Neuronal stem cell (in vitro differentiated cells): ENCODE data around the gene GRIN2A.

Source experiments
- DNase-seq: peaks from one replicate; pipeline ENCODE4 v3.0.0-alpha.2; 2013; ENCODE audit warnings: low spot score
- H2AFZ ChIP-seq: one replicate; pipeline ENCODE4 v1.6.1; 2013; ENCODE audit warnings: mild to moderate bottlenecking, low read length, inconsistent platforms
- H2AK5ac ChIP-seq: 2 replicates; pipeline ENCODE4 v1.6.1; 2013; ENCODE audit warnings: low read depth, mild to moderate bottlenecking, inconsistent platforms, low read length, moderate library complexity, mixed read lengths
- H2BK120ac ChIP-seq: 2 replicates; pipeline ENCODE4 v1.6.1; 2013; ENCODE audit warnings: low read depth, mild to moderate bottlenecking, inconsistent platforms, low read length, moderate library complexity, mixed read lengths
- H2BK12ac ChIP-seq: one replicate; pipeline ENCODE4 v1.6.1; 2013; ENCODE audit warnings: low read length, inconsistent platforms
- H2BK15ac ChIP-seq: 2 replicates; pipeline ENCODE4 v1.6.1; 2013; ENCODE audit warnings: mild to moderate bottlenecking, low read length, inconsistent platforms, mixed read lengths
- H2BK5ac ChIP-seq: one replicate; pipeline ENCODE4 v1.6.1; 2013; ENCODE audit warnings: inconsistent platforms, mild to moderate bottlenecking, low read length, moderate library complexity
- H3K14ac ChIP-seq: one replicate; pipeline ENCODE4 v1.6.1; 2013; ENCODE audit warnings: low read length, inconsistent platforms
- H3K18ac ChIP-seq: 2 replicates; pipeline ENCODE4 v1.6.1; 2013; ENCODE audit warnings: low read length, inconsistent platforms
- H3K23ac ChIP-seq: 2 replicates; pipeline ENCODE4 v1.6.1; 2013; ENCODE audit warnings: low read depth, mild to moderate bottlenecking, mixed read lengths, low read length, inconsistent platforms; ENCODE audit not compliant: poor library complexity
- H3K27ac ChIP-seq: replicated peaks from 3 replicates; pipeline ENCODE4 v1.5.1; 2013; ENCODE audit warnings: low read length, inconsistent platforms
- H3K27me3 ChIP-seq, 3 experiments: 2 replicates each; pipeline ENCODE4 v1.6.1; 2013; ENCODE audit warnings: low read length in 3 of 3, mild to moderate bottlenecking in 2 of 3, inconsistent platforms in 1 of 3, low read depth in 1 of 3, mixed read lengths in 1 of 3, moderate library complexity in 1 of 3; ENCODE audit not compliant: control insufficient read depth in 3 of 3, insufficient read depth in 3 of 3
- H3K36me3 ChIP-seq, 2 donors: replicated peaks in 1 of 2; 2 replicates each; pipeline ENCODE4 v1.6.1; 2013; ENCODE audit warnings: low read length in 2 of 2; ENCODE audit not compliant: control insufficient read depth in 2 of 2, insufficient read depth in 2 of 2
- H3K4ac ChIP-seq: 2 replicates; pipeline ENCODE4 v1.6.1; 2013; ENCODE audit warnings: inconsistent platforms, mild to moderate bottlenecking, low read length, moderate library complexity
- H3K4me1 ChIP-seq, 2 donors: 1 replicate in 1 of 2; 2 replicates in 1 of 2; pipeline ENCODE4 v1.6.1; 2013; ENCODE audit warnings: low read length in 2 of 2, low read depth in 1 of 2; ENCODE audit not compliant: control insufficient read depth in 2 of 2, insufficient read depth in 1 of 2
- H3K4me2 ChIP-seq: one replicate; pipeline ENCODE4 v1.6.1; 2013; ENCODE audit warnings: mild to moderate bottlenecking, low read length, inconsistent platforms; ENCODE audit not compliant: insufficient read depth, poor library complexity, severe bottlenecking
- H3K4me3 ChIP-seq, 2 donors: 2 replicates each; pipeline ENCODE4 v1.5.1; 2013; ENCODE audit warnings: low read length in 2 of 2, mild to moderate bottlenecking in 2 of 2, inconsistent platforms in 1 of 2, moderate library complexity in 1 of 2
- H3K79me1 ChIP-seq: one replicate; pipeline ENCODE4 v1.6.1; 2013; ENCODE audit warnings: low read depth, mild to moderate bottlenecking, inconsistent platforms, low read length, moderate library complexity
- H3K9ac ChIP-seq: one replicate; pipeline ENCODE4 v1.6.1; 2013; ENCODE audit warnings: mild to moderate bottlenecking, low read depth, low read length, inconsistent platforms; ENCODE audit not compliant: poor library complexity
- H3K9me3 ChIP-seq, 2 donors: replicated peaks in 1 of 2; 2 replicates each; pipeline versions ENCODE3 to v1.6.1; 2013; ENCODE audit warnings: low read length in 2 of 2, mild to moderate bottlenecking in 2 of 2, inconsistent platforms in 1 of 2, low read depth in 1 of 2, mixed read lengths in 1 of 2, moderate library complexity in 1 of 2; ENCODE audit not compliant: control insufficient read depth in 2 of 2, insufficient read depth in 1 of 2
- H4K8ac ChIP-seq: one replicate; pipeline ENCODE4 v1.6.1; 2013; ENCODE audit warnings: low read depth, mild to moderate bottlenecking, inconsistent platforms, low read length, moderate library complexity
- H4K91ac ChIP-seq: one replicate; pipeline ENCODE4 v1.6.1; 2013; ENCODE audit warnings: low read length, low read depth, mild to moderate bottlenecking, inconsistent platforms; ENCODE audit not compliant: poor library complexity
- WGBS, 2 donors: extraction: QIAGEN DNeasy Blood & Tissue Kit; methylation state at CpG; one replicate each; pipeline ENCODE4 v1.1.7; 2013; ENCODE audit warnings: missing lambda C conversion rate in 2 of 2, mixed read lengths in 1 of 2; ENCODE audit not compliant: insufficient read length in 2 of 2, insufficient replicate concordance in 1 of 2; ENCODE audit errors: extremely low coverage in 2 of 2; 5-methylcytosine and 5-hydroxymethylcytosine counted together

GRIN2A gene

GRCh38 chr16:10188236-10188635 lies 6.0 kb upstream of the GRIN2A start:
- Histone ChIP-seq H2BK12ac (no peak overlapping the region), H3K23ac (no peak overlapping the region), H3K27ac (no peak overlapping the region), H3K9ac (no peak overlapping the region), H2BK120ac (no peak overlapping the region), H3K14ac (no peak overlapping the region), H3K4me2 (no peak overlapping the region), H3K4me3 (no peak overlapping the region), H3K79me1 (no peaks in the 10 kb centered on the region), H3K36me3 (no peaks in the 10 kb centered on the region), H3K4me1 (no peaks in the 10 kb centered on the region), H4K8ac (no peak overlapping the region), H2BK15ac (no peak overlapping the region), H2AK5ac (no peak overlapping the region), H3K18ac (no peak overlapping the region), H2AFZ (no peak overlapping the region), H2BK5ac (no peak overlapping the region), H3K27me3 (peaks cover 0 to 20% (median 9%) of the 10 kb centered on the region in 3 experiments), H3K4ac (no peak overlapping the region), H4K91ac (no peak overlapping the region), H3K9me3 (no peaks in the 10 kb centered on the region)
- no peak for DNase-seq
- no CpG with 5 or more reads among the region's 3 CpGs for WGBS, 2 donors

GRCh38 chr16:10181196-10182162 lies 749 bp downstream of the GRIN2A start:
- Histone ChIP-seq H3K9me3 (no peaks in the 10 kb centered on the region), H3K18ac (peak overlapping the region; percentile 92), H3K23ac (peak overlapping the region; percentile 89), H2AFZ (peak overlapping the region; percentile 84), H2BK120ac (peak overlapping the region; percentile 73), H3K36me3 (no peaks in the 10 kb centered on the region), H3K79me1 (no peaks in the 10 kb centered on the region), H3K27me3 (peaks cover 6 to 49% (median 34%) of the 10 kb centered on the region in 3 experiments), H2AK5ac (peak overlapping the region; percentile 83), H2BK15ac (peak overlapping the region; percentile 30), H3K27ac (no peak overlapping the region), H3K4ac (no peak overlapping the region), H3K4me2 (peak overlapping the region; percentile 97), H3K4me3 (peak overlapping the region in 1 of 2 donors; percentile 83), H2BK5ac (no peak overlapping the region), H3K4me1 (peaks cover 0 to 10% of the 10 kb centered on the region in 2 donors), H3K9ac (peak overlapping the region; percentile 87), H4K91ac (no peak overlapping the region), H3K14ac (peak overlapping the region; percentile 90), H4K8ac (no peak overlapping the region), H2BK12ac (peak overlapping the region; percentile 67)
- DNase-seq, result peak; percentile 80
- no CpG with 5 or more reads among the region's 85 CpGs for whole genome bisulfite sequencing, 2 donors

- Histone ChIP-seq H3K23ac (peak overlapping the region; percentile 89), H2BK120ac (no peak overlapping the region), H3K9me3 (no peaks in the 10 kb centered on the region), H2AFZ (peak overlapping the region; percentile 84), H3K4me1 (peaks cover 0 to 10% of the 10 kb centered on the region in 2 donors), H3K79me1 (no peaks in the 10 kb centered on the region), H3K36me3 (no peaks in the 10 kb centered on the region), H3K27me3 (peaks cover 6 to 49% (median 34%) of the 10 kb centered on the region in 3 experiments), H3K18ac (peak overlapping the region; percentile 89), H3K14ac (peak overlapping the region; percentile 90), H3K4ac (no peak overlapping the region), H3K4me2 (peak overlapping the region; percentile 97), H2AK5ac (no peak overlapping the region), H3K9ac (peak overlapping the region; percentile 87), H2BK15ac (no peak overlapping the region), H2BK12ac (peak overlapping the region; percentile 67), H3K27ac (no peak overlapping the region), H4K8ac (no peak overlapping the region), H3K4me3 (peak overlapping the region in 1 of 2 donors; percentile 73), H2BK5ac (no peak overlapping the region), H4K91ac (no peak overlapping the region)
- WGBS, 2 donors, result no CpG with 5 or more reads among the region's 24 CpGs
- peak; percentile 65 for DNase-seq
These were observed 1.5 kb downstream of the GRIN2A start for GRCh38 chr16:10180771-10181163.
